NCI-H1048 (cell line): ENCODE measurements around the gene SGCG.
A peak's percentile ranks its signal among the peaks of the same experiment; 100 is the strongest.

Source experiments
- DNase-seq: peaks from one replicate; lab custom pipeline; 2025; lab: John Stamatoyannopoulos, UW

SGCG gene

DNA sequence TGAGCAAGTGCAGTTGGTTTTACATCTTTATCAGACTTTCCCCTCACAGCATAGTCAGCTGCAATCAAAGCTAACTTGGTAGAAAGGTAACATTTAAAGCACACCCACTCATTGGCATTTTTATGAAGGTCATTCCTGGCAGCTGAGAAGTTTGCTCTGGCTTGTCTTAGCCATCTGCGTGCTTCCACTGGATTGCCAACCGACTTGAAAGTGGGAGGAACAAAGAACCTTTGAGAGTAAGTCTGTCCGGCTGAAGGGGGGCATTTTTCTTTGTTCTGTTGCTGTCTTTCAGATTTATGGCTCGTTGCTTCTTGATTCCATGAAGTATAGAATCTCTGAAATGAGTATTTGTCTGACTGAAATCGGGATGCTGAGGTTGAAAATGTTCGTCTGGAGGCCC is 149.6 kb downstream of the SGCG start:
- DNase-seq, result no peak

DNA sequence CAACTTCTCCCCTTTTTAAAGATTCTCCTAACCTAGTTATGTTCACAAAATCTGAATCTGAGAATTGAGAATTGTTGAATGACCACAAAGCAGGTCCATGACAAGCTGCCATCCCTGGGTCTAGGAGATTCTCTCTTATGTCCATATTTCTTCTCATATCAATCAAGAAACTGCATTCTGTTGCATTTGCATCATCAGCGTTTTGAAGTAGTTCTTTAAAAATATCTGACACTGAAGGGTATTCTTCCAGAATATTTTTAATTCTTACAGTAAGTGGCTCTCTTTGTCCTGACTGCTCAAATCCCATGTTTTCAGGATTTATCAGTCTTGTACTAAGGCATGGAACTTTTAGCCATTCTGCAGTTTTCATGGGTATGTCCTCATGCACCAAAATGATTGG is 158.4 kb downstream of the SGCG start:
- no peak for DNase-seq

DNA sequence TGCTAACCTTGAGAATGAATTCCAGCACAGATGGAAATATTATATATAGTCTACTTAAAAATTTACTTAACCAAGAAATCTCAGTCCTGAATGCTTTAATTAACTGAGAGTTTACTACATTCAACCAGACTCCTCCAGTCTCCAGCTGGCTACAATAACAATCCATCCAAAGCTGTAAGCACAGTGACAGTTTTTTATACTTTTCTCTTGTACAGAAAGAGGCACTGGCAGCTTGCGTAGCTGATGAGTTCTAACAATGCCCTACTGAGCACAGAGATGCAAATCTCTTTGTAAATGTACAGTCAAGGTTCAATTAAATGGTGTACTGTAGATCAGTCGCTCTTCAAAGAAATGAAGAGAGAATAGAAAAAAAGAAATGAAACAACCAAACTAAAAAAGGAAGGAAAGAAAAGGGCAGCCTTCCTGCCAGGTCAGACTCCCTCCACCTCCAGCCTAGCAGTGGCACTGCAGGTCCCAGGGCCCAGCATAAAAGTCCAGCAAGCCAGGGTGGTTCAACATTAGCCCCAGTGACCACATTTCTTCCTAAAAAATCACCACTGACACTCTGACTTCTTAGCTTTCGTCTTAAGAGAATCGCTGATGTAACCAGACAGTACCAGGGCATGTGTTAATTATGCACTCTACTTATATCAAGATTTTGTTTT is 164.3 kb downstream of the SGCG start:
- DNase-seq, result peak; percentile 7

DNA sequence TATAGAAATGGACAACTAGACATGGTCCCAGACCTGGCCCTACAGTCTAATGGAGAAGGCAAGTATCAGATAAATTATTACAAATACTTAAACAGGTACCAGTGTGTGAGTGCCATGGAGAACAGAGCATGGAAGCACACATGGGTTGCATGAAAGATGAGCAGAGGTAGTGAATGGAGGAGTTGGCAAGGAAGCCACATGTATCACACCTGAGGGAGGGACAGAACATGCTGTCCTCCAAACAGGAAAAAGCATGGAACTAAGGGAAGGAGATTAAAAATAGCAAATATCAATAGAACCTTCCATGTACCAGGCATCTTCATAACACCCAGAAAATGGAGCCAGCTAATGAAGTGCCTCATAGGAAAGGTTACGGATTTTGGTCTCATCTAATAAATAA is 166.8 kb downstream of the SGCG start:
- DNase-seq, result no peak

DNA sequence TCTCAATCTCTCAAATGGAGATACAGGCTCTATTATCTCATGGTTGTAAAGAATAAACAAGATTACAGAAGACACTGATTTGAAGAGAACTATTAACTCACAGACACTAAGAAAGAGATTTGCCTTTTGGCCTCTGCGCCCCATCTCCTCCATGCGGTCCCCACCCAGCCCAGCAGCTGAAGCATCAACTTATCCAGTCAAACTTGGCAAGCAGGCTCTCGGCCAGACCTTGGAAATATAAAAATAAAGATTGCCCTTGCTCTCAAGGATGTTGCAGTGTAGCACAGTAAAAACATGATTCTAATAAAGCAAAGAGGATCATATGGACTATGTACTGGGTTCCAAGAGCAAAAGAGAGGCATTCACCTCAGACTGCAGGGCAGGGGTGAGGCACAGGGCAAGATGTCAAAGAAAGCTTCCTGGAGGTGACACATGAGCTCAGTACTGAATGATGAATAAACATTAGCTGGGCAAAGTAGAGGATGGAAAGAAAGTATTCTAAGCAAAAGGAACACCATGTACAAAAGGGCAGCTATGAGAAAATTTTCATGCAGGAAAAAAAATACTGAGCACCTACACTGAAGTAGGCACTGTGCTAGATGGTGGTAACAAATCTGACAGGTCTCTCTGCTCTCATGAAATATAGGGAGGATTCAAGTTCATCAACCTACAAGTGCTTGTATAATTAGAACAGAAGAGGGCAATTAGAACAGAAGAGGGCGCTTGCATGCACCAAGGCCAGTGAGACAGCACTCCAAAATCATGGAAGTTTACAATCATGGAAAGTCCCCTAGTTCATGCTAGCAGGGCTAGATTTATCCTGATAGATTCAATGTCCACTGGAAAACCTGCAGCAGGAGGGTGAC is 167.7 kb downstream of the SGCG start:
- no peak for DNase-seq

DNA sequence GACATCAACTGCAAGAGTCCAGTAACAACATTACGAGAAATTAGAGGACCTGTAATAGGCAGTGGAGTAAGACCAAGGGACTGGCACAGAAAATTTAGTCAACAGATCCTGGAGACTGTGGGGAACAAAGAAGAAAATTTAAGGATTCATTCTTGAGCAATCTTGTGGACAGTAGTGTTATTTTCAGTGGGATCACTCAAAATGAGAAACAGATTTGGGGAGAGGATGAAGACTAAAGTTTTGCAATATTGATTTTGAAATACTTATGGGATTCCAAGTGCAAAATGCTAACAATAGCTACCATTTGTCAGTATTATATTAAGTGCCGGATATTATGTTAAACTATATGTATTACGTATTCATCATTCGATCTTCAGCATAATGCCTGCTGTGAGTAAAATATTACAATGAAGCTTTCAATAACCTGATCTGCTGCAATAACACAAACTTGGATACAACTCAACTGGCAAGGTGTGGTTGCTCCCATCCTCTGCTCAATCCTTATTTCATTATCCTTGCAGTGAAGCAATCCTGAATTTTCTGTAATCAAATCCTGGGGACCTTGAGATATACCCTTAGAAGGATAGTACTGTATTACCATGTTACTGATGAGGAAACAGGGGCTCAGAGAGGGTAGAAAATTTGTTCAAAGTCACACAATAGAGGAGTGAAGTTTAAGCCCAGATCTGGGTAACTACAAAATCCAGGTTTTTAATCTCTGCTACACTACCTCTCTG is 168.6 kb downstream of the SGCG start:
- DNase-seq, result no peak

DNA sequence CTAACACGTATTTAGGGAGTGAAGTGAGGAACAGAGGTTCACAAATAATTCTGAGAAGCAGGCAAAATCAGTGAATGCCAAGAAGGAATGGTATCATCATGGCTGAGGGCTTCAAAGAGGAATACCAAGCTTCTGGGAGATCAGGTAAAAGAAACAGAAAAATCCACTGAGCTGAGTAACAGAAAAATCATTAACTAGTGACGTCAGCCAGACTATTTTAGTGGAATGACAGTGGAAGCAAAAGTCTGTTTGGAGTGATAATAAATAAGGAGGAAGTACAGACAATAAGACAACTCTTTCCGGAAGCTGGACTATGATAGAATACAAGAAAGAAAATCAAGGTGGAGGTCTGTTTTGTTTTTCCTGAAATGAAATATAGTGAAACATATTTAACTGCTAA is 169.2 kb downstream of the SGCG start:
- DNase-seq, result no peak

DNA sequence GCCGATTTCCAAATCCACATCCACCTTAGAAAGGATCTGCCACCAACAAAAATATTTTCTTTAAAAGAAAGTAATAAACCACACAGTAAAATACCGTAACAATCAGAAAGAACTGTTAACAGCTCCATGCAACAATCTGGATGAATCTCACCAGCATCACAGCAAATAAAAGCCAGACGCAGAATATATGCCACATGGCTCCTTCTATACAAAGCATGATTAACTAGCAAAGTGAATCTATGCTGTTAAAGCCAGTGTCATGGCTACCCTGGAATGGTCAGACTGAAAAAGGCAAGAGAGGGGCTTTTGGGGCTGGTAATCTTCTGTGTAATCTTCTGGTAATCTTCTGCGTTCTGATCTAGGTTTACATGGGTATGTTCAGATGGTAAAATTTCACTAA is 171.4 kb downstream of the SGCG start:
- DNase-seq, result no peak

DNA sequence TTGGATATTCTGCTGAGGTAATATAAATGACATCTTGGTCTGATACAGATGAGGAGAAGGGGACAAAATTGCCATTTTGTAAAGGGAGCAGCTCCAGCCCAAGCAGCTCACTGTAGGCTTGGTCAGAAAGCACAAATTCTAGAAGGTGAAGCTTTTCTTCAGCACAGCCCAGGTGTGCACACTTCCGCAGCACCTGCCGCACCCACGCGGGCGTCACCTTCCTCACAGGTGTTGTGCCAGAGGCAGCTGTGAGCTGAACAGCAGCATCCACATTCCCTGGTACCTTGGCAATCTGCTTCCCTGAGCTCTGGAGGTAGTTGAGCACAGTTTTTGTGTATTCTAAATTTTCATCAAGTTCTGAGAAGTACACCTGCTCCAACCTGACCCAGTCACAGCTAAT is 173.7 kb downstream of the SGCG start:
- DNase-seq, result no peak

DNA sequence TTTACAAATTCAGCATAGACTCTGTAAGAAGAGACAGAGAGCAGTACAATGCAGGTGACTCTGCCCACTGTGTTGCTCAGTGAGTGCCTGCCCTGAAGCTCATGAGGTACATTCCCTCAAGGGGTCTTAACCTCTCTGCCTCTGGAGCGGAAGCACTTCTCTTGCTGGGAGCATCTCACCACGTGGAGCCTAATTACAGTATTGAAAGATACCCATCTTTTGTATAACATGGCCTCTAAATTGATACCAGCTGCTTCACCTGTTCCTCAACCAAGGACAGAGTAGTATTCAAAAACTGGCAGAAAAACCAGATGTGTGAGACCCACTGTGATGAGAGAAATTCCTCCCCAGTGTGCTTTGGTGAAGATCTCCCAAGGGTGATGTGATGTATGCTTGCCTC is 175.6 kb downstream of the SGCG start:
- no peak for DNase-seq

DNA sequence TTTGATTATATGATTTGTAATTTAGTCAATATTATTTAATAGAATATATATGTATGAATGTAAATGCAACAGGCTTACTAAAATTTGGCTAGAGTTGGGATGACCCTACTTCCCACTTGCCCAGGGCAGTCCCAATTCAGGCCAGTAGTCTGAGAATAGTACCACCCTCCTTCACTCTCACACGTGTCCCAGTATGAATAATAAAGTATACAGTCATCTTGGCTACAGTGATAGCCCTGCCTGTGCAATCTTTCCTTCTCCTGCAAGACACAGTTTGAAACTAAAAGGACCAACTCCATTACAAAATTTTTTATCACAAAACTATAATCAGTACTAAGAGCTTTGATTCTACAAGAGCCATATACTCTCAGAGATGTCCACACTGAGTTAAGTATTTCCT is 176.6 kb downstream of the SGCG start:
- DNase-seq, result no peak

DNA sequence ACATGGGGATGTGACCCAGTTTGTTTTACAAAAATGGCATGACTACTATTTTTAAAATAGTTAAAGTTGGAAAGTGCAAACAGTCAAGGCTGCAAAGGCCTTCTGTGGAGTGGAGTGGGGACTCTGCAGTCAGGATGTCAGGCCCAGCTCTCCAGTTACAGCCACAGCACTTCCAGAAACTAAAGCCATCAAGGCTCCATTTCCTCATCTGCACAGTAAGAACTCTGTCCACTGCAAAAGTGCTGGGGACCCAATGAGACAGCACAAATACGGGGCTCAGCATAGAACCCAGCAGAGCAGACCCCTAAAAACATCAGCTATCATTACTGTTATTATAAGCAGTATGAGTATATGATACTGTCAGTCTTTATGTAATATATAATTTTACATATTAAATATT is 179.1 kb downstream of the SGCG start:
- DNase-seq, result no peak

DNA sequence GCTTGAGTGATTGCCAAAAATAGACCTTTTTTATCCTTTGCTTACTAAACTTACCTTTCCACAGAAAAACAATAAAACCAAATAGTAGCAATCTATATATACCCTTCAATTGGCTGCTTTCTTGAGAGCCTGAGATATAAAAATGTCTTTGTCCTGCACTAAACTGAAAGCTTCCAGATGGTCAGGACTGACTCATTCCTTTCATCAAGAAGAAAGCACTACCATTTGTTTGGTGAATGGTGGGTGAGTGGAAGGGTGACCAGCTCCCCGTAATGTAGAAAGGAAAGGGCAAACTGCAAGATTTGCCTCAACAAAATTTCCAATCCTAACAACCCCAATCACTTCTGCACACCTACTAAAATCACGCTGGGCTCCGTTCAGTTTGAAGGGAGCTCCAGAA is 184.9 kb downstream of the SGCG start:
- no peak for DNase-seq

DNA sequence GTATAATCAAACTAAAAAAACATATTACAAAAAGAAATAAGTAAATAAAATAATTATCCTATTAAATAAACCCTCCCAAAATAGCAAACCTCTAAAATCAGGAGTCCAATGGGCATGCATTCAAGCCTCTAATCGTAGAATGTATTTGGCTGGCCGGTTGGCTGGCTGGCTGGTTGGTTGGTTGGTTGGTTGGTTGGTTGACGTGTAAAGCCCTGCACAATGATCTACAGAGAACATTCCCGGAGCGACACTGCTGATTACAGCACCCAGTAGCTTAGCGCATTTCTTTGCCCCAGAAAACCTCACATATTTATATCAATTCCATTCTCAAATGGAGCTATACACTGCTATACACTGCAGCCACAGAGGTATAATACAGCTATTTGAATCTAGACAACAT is 187.1 kb downstream of the SGCG start:
- DNase-seq, result no peak

DNA sequence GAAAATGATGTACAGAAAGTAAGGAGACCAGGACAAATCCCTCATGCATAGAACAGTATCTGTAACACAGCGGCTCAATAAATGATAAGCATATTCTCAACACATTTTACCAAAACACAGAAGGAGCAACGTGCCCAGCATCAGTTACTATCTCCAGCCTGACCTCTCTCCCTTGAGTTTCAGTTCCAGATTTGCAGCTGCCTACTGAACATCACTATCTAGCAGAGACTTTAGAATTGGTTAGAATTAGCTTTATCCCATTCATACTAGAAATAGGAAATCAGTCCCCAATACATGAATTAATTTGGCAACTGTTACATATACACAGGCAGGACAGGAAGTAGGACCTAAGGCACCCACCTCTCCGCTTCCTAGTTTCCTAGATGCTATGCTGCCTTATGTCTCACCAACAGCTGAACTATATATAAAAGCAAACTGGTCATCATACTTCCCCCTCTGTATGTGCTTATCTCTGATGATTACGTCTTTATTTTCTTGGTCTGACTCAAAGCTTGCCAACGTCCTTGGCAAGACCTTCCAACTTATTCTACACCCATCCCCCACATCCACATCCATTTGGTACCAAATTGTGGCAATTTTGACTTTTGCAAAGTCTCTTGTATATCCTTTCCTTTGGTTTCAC is 191.6 kb downstream of the SGCG start:
- no peak for DNase-seq
